H1 (cell line): ENCODE results near the gene MRAP. TPM values are rescaled to one million over a fixed set of nuclear protein-coding genes. Genes with fewer than 3 reads are reported as not detected.

Experiments
- EZH2 ChIP-seq: fragments of 200-600 bp; sonication (generic); IDR thresholded peaks from 2 replicates; pipeline ENCODE4 v1.7.1; 2012; ENCODE audit warnings: low read depth, mild to moderate bottlenecking, moderate library complexity, low read length, inconsistent platforms; ENCODE audit not compliant: severe bottlenecking
- SIX5 ChIP-seq: IDR thresholded peaks from 2 replicates; pipeline ENCODE4 v1.6.1; 2011; ENCODE audit warnings: mild to moderate bottlenecking, low read depth, low read length
- SUZ12 ChIP-seq: fragments of 200-600 bp; sonication (generic); IDR thresholded peaks from 2 replicates; pipeline ENCODE4 v1.6.1; 2012; ENCODE audit warnings: mild to moderate bottlenecking, inconsistent platforms, low read length, moderate library complexity, mixed read lengths
- polyA plus RNA-seq, 7 experiments: library from polyadenylated mRNA; depleted of rRNA in 3 of 7; stranded (reverse) in 5 of 7; unstranded in 2 of 7; fragments of >200 nt in 5 of 7; fragments of 200-250 nt in 2 of 7; gene quantifications; 1 replicate in 5 of 7; 2 replicates in 1 of 7; 4 replicates in 1 of 7; pipeline versions ENCODE4 v1.2.1 to v1.2.3, GENCODE V29; 2011 to 2013; ENCODE audit warnings: missing spikeins in 2 of 7, mixed read lengths in 2 of 7
- total RNA-seq: library from RNA; stranded (reverse); fragmentation: NEBNext Ultra II Directional; extraction: Animal tissue kit (Norgen Biotek cat#: 25700); gene quantifications from 2 replicates; pipeline ENCODE4 v1.2.1, GENCODE V29; 2021

The MRAP gene
- total and polyA plus RNA-seq, 2 of the 8 experiments (the other 6 are each of a cell fraction or from before 2014, with no cell fraction given) = not detected

GRCh38 chr21:32304998-32305397 lies 6.3 kb downstream of the MRAP start (continued):
- TF ChIP-seq EZH2 (no peak), SUZ12 (no peak), SIX5 (no peak)
- TF ChIP-seq, all 59 proteins: peak for 0
